HCT116 (cell line): ENCODE results near the gene RAD51AP2. TPM values are rescaled to one million over a fixed set of nuclear protein-coding genes. Genes with fewer than 3 reads are reported as not detected.

ENCODE experiments used
- ATAC-seq: fragments of 200-7000 bp; cut with Tn5 transposase; 2 replicates; pipeline ENCODE4 v1.9.1; 2020; ENCODE audit warnings: mild to moderate bottlenecking, moderate library complexity
- BruUV-seq: library from RNA; stranded (reverse); fragments of 400-500 nt; replicated peaks from 2 replicates; lab custom pipeline; 2021; lab: Mats Ljungman, UMichigan
- CTCF ChIA-PET: fragments of 300-600 bp; sonication (Branson Sonifier 250); formaldehyde crosslinking; loops from one replicate; lab custom pipeline; 2021; ENCODE audit warnings: antibody characterized with exemption; lab: Charles Lee
- POLR2A ChIA-PET: fragments of 300-600, 350-600 bp; sonication (Branson Sonifier 250); formaldehyde crosslinking; loops from one replicate; lab custom pipeline; 2021; ENCODE audit warnings: antibody characterized with exemption; lab: Charles Lee
- RAD21 ChIA-PET, 2 experiments: fragments of 300-600 bp; sonication (Branson Sonifier 250); formaldehyde crosslinking; loops; one replicate each; lab custom pipeline; 2023; ENCODE audit warnings: low total read pairs in 2 of 2; ENCODE audit not compliant: uncharacterized antibody in 2 of 2, unreplicated experiment in 2 of 2, low non-redundant PET in 1 of 2; lab: Charles Lee
- DNase-seq: peaks from one replicate; pipeline ENCODE4 v3.0.0-alpha.2; 2010; ENCODE audit warnings: low read depth, low spot score
- H2AFZ ChIP-seq: fragments of 200-600 bp; shearing (Covaris generic), sonication (generic); 2 replicates; pipeline ENCODE4 v1.6.1; 2017; ENCODE audit warnings: low read depth, mixed run types, mixed read lengths, antibody characterized with exemption, low read length; ENCODE audit not compliant: poor library complexity, severe bottlenecking
- H3K27ac ChIP-seq: 2 replicates; pipeline ENCODE4 v1.5.1; 2012; ENCODE audit warnings: low read depth, low read length
- H3K27me3 ChIP-seq: fragments of 200-600 bp; sonication (generic); 2 replicates; pipeline ENCODE4 v1.6.1; 2016; ENCODE audit warnings: mixed run types, low read length, mixed read lengths; ENCODE audit not compliant: insufficient read depth
- H3K36me3 ChIP-seq, 2 experiments: fragments of 200-500 bp in 1 of 2; fragments of 200-600 bp in 1 of 2; sonication (Bioruptor generic) in 1 of 2; sonication (generic) in 1 of 2; 2 replicates each; pipeline versions ENCODE4 v1.5.1 to v1.6.1; 2014 to 2016; ENCODE audit warnings: low read length in 2 of 2, inconsistent platforms in 1 of 2, mixed read lengths in 1 of 2, mixed run types in 1 of 2; ENCODE audit not compliant: insufficient read depth in 2 of 2, control insufficient read depth in 1 of 2
- H3K4me1 ChIP-seq, 2 experiments: fragments of 200-600 bp in 1 of 2; sonication (generic) in 1 of 2; 2 replicates each; pipeline versions ENCODE4 v1.5.1 to v1.6.1; 2012 to 2017; ENCODE audit warnings: low read length in 2 of 2, inconsistent platforms in 1 of 2, mild to moderate bottlenecking in 1 of 2, mixed read lengths in 1 of 2, mixed run types in 1 of 2, moderate library complexity in 1 of 2; ENCODE audit not compliant: insufficient read depth in 2 of 2, control insufficient read depth in 1 of 2
- H3K4me2 ChIP-seq: fragments of 200-600 bp; sonication (generic); 2 replicates; pipeline ENCODE4 v1.6.1; 2017; ENCODE audit warnings: mixed run types, low read length, mixed read lengths
- H3K4me3 ChIP-seq, 2 experiments: fragments of 200-600 bp in 1 of 2; sonication (generic) in 1 of 2; replicated peaks in 1 of 2; 2 replicates each; pipeline ENCODE4 v1.5.1; 2011 to 2016; ENCODE audit warnings: low read length in 2 of 2, control low read depth in 1 of 2, low read depth in 1 of 2, mild to moderate bottlenecking in 1 of 2, mixed read lengths in 1 of 2, mixed run types in 1 of 2
- H3K79me2 ChIP-seq: fragments of 200-600 bp; sonication (generic); 2 replicates; pipeline ENCODE4 v1.6.1; 2017; ENCODE audit warnings: mild to moderate bottlenecking, mixed run types, low read length, moderate library complexity, mixed read lengths; ENCODE audit not compliant: insufficient read depth
- H3K9ac ChIP-seq: fragments of 200-600 bp; sonication (generic); 2 replicates; pipeline ENCODE4 v1.6.1; 2016; ENCODE audit warnings: low read length, mixed read lengths
- H3K9me2 ChIP-seq: fragments of 200-600 bp; sonication (generic), shearing (Covaris generic); 2 replicates; pipeline ENCODE4 v1.6.1; 2017; ENCODE audit warnings: mixed run types, mild to moderate bottlenecking, moderate library complexity; ENCODE audit not compliant: insufficient read depth
- H3K9me3 ChIP-seq, 2 experiments: fragments of 200-500 bp in 1 of 2; fragments of 200-600 bp in 1 of 2; sonication (Bioruptor generic) in 1 of 2; sonication (generic) in 1 of 2; 2 replicates each; pipeline ENCODE4 v1.6.1; 2014 to 2017; ENCODE audit warnings: low read length in 2 of 2, mixed read lengths in 2 of 2, inconsistent platforms in 1 of 2, low read depth in 1 of 2, mild to moderate bottlenecking in 1 of 2, mixed run types in 1 of 2, moderate library complexity in 1 of 2; ENCODE audit not compliant: control insufficient read depth in 1 of 2, insufficient read depth in 1 of 2
- H4K20me1 ChIP-seq: fragments of 200-600 bp; sonication (generic), shearing (Covaris generic); 2 replicates; pipeline ENCODE4 v1.6.1; 2017; ENCODE audit warnings: mixed run types, mild to moderate bottlenecking, moderate library complexity; ENCODE audit not compliant: insufficient read depth
- CBX3 ChIP-seq: IDR thresholded peaks from 2 replicates; pipeline ENCODE4 v1.6.1; 2012; ENCODE audit warnings: low read depth
- MAX ChIP-seq: IDR thresholded peaks from 2 replicates; pipeline ENCODE4 v1.6.1; 2012
- POLR2AphosphoS5 ChIP-seq: IDR thresholded peaks from 2 replicates; pipeline ENCODE4 v1.6.1; 2011; ENCODE audit warnings: mild to moderate bottlenecking, low read depth, low read length, moderate library complexity
- RAD21 ChIP-seq: IDR thresholded peaks from 2 replicates; pipeline ENCODE4 v1.6.1; 2012; ENCODE audit warnings: low read depth, mild to moderate bottlenecking
- SP1 ChIP-seq: IDR thresholded peaks from 2 replicates; pipeline ENCODE4 v1.6.1; 2012; ENCODE audit warnings: low read depth
- TCF7L2 ChIP-seq: IDR thresholded peaks from 2 replicates; pipeline ENCODE4 v1.7.0; 2011; ENCODE audit warnings: borderline replicate concordance, inconsistent platforms; ENCODE audit not compliant: insufficient read depth, insufficient read length; ENCODE audit errors: extremely low read depth
- ZBTB33 ChIP-seq: IDR thresholded peaks from 2 replicates; pipeline ENCODE4 v1.6.1; 2011; ENCODE audit warnings: mild to moderate bottlenecking, low read length, moderate library complexity; ENCODE audit not compliant: insufficient replicate concordance; ENCODE audit errors: extremely low read depth
- intact Hi-C: fragments of 100-400 bp; cut with micrococcal nuclease; formaldehyde crosslinking; loops from 2 replicates; pipeline ENCODE4 v1.10.0; 2022
- total RNA-seq: library from RNA; stranded (reverse); gene quantifications from one replicate; pipeline ENCODE4 v1.2.1, GENCODE V29; 2021; ENCODE audit not compliant: unreplicated experiment

The RAD51AP2 gene
- total RNA-seq, 1 experiment from 2014 or later: 0.10 TPM

GRCh38 chr2:17540093-17540812 is 22.0 kb upstream of the RAD51AP2 start, which contains the start of gene VSNL1:
Gene VSNL1, plus strand, starts transcription at chr2:17540696. Its CDS starts 51,379 bp downstream, at chr2:17592075.
- TF ChIP-seq SP1 (peak; percentile 85), POLR2AphosphoS5 (0 out of 2 replicates have a peak, but pooled peaks have one; percentile 37), CBX3 (0 out of 2 replicates have a peak, but pooled peaks have one; percentile 48), TCF7L2 (no peak), MAX (peak; percentile 88), RAD21 (no peak), ZBTB33 (peak; percentile 35)
- Histone ChIP-seq H3K36me3 (no peaks in the 10 kb centered on the region), H2AFZ (peak within 1 kb of the TSS; percentile 92), H3K27ac (peak within 1 kb of the TSS; percentile 58), H3K79me2 (no peaks in the 10 kb centered on the region), H3K9me3 (no peaks in the 10 kb centered on the region), H3K4me2 (peak within 1 kb of the TSS; percentile 82), H3K4me3 (peak within 1 kb of the TSS; percentile 47 to 65), H3K9ac (peak within 1 kb of the TSS; percentile 68), H3K27me3 (no peaks in the 10 kb centered on the region; the same call in 1 of the 2 replicates), H3K9me2 (no peaks in the 10 kb centered on the region), H3K4me1 (peaks cover 10 to 57% of the 10 kb centered on the region in 2 experiments; a peak in 3 of 4 replicates), H4K20me1 (no peaks in the 10 kb centered on the region)
- ChIA-PET POLR2A (interaction anchor here (0.6 to 1.6 kb wide), 9 partner anchors 9 to 81 kb away, joined by 3 to 7 read pairs (median 4); no protein-coding TSS in a partner anchor), CTCF (interaction anchor here (1.8 kb wide), 1 partner anchor 131 kb away, joined by 6 read pairs; no protein-coding TSS in a partner anchor), RAD21 (interaction anchor here in 1 of 2 experiments (1.3 kb wide), 1 partner anchor 39 kb away, joined by 6 read pairs; no protein-coding TSS in a partner anchor)
- DNase-seq (peak; percentile 79), ATAC-seq (peak; percentile 70)
- TSS peak; percentile 73 for BruUV-seq
- intact Hi-C loops: loop anchor here (2.0 kb wide), 1 partner anchor 107 kb away; no protein-coding TSS in a partner anchor
